Skeletal muscle cell (primary cell): ENCODE measurements around the gene RRP36.
"Not testable (repeated sequence)": the region's sequence is repeated elsewhere in the genome, so short reads cannot be mapped to it uniquely, and the experiment has no call there.

Experiments used
- DNase-seq: peaks from one replicate; pipeline ENCODE4 v3.0.0-alpha.2; 2010; ENCODE audit warnings: low read depth
- H3K4me3 ChIP-seq: 2 replicates; pipeline ENCODE4 v1.5.1; 2011; ENCODE audit warnings: low read depth, mild to moderate bottlenecking, control low read depth, low read length, moderate library complexity

Gene RRP36, protein sequence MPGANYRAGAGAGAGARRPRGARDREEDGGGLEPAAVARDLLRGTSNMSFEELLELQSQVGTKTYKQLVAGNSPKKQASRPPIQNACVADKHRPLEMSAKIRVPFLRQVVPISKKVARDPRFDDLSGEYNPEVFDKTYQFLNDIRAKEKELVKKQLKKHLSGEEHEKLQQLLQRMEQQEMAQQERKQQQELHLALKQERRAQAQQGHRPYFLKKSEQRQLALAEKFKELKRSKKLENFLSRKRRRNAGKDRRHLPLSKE

DNA sequence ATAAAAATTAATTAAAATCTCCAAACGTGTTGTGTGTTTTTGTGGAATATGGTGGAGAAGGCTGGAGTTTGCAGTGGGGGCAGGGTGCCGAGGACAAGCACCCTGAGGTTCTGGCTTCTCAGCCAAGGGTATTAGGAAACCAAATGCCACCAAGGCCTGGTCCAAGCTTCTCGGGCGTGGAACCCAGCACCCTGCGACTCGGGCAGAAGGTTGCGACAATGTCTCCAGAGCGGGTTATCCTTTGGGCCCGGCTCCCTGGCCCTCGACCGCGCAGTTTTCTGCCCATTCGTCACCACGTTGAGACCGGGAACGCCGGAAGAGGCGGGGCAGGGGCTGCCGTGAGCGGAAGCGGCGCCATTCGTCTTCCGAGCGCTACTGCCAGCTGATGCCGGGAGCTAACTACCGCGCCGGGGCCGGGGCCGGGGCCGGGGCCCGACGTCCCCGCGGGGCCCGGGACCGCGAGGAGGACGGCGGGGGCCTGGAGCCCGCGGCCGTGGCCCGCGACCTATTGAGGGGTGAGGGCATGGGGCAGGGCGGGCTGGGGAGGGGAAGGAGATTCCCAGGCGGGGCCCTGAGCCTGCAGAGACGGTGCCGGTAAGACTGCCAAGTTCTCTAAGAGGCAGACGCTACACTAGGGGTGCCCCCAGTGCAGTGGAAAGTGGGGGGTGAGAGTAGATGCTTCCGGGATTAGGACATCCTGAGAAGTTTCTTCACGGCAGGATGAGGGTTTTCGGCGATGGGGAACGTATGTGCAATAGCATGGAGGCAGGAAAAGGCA lies at the start of gene RRP36:
TSS of gene RRP36 (plus strand) at position 354 of the 778 bp plus-strand sequence. CDS start at position 386, 32 bp downstream.
- DNase-seq = no peak
- H3K4me3 ChIP-seq = peak within 1 kb of the TSS; percentile 98

DNA sequence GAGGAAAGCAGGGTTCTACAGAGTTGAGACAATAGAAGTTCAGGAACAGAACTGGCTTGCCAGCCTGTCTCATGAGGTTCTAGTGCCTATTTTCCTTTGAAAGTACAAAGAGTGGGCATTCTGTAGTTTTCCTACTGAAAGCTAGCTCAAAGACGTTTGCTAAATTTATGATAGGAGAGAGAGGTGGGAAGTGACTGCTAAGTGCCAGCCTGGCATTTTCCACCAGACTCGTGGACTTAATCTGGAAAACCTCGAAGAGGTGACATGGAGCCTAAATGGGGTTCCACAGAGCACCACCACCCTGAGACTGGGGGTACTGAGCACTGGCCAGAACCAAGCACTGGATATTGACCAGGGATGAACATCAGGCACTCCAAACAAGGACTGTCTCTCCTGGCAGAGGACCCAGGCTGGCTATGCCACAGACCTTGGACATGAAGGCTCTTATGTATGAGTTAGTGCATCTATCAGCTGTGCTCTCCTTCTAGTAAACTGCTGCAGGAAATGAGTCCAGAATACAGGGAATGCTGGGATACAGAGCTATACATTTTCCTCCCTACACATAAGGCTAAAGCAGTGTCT lies 49.6 kb upstream of the RRP36 start:
- DNase-seq = no peak
- no peak overlapping the region for H3K4me3 ChIP-seq

DNA sequence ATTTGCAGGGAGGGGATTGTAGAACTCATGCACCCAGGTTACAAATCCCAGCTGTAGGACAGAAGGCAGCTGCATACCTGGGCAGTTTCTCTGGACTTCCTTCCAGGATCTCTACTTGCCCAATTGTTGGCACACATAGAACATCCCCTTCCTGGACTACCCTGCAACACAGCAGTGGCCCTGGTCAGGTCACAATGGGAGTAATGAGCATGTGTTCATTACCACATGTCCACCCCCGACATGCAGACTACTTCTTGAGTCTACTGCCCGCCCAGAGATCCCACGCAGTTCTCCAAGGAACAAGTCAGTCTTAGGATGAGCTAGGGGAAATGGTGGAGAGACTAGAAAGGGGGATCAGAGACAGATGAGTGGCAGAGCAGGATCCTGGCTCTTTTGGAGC lies 47.5 kb upstream of the RRP36 start:
- no peak for DNase-seq
- H3K4me3 ChIP-seq = no peak overlapping the region

DNA sequence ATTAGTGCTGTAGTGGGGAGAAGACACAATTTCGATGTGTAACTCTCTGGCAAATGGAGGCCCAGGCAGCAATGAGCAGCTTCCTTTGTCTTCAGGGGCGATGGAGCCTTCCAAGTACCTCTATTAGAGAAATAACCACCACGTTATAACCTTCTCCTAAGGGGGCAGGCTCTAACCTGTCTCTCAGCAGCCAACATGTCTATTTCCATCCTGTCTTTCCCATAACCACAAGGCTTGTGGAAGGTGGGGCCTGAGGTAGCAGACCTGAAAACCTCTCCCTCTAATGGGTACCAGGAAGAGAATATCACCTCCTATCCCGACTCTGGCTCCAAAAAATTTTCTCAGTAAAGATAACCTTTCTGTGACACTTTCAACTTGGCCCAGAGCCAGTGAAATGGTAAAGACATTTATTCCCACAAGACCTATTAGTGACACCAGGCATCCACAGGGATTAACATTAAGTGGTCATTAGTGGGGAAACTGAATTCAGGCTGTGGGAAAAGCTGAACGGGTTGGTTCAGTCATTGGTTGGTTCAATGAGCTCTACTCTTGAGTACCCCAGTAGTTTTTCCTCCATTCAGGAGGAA lies 46.4 kb upstream of the RRP36 start:
- no peak overlapping the region for H3K4me3 ChIP-seq
- DNase-seq = no peak

DNA sequence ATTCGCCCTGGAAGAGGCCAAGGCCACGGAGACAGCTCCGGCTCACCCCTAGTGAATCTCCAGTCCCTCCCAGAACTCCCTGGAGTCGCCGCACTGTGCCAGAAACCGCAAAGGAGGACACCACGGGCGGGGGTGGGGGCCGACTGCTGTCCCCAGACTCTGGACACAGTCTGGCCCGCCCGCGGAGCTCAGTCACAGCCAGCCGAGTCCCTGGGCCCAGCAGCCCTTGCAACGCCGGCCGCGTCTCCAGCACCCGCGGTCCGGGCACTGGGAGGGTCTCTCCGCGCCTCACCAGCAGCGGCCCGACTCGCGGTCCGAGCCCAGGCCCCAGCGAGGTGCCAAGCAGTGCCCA lies 43.0 kb upstream of the RRP36 start:
- peak overlapping the region; percentile 79 for H3K4me3 ChIP-seq
- no peak for DNase-seq

DNA sequence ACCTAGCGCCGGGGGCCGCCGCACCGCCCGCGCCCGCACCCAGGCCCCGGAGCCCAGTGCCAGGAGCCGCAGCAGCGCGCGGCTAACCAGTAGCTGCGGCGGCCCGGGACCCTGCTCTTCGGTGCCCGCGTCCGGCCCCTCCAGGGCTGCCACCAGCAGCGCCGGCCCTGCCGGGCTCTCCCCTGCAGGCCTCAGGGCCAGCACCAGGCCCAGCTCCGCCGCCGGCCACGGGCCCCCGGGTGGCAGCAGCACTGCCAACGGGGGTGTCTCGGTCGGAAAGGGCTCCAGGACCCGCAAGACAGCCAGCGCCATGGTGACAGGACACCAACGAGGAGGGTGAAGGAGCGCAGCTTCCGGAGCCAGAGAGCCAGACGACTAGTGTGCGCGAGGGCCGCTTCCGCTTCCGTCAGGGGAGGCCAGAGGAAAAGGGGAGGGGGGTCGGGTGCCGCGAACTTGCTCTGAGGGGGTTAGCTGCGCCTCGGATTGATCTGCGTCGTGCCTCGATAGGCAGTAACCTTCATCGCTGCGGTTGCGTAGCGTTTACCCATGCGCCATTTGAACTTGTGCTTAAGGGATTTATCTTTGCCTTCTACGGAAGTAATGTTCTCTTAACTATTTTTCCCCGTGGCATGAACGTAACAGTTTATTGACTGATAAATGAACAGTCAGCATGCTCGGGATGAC lies 42.4 kb upstream of the RRP36 start, which contains the start of gene PEX6:
TSS of gene PEX6 (minus strand) at position 343 of the 684 bp plus-strand sequence. CDS start at position 312, 31 bp downstream.
- H3K4me3 ChIP-seq = peak within 1 kb of the TSS; percentile 79
- peak; percentile 59 for DNase-seq

DNA sequence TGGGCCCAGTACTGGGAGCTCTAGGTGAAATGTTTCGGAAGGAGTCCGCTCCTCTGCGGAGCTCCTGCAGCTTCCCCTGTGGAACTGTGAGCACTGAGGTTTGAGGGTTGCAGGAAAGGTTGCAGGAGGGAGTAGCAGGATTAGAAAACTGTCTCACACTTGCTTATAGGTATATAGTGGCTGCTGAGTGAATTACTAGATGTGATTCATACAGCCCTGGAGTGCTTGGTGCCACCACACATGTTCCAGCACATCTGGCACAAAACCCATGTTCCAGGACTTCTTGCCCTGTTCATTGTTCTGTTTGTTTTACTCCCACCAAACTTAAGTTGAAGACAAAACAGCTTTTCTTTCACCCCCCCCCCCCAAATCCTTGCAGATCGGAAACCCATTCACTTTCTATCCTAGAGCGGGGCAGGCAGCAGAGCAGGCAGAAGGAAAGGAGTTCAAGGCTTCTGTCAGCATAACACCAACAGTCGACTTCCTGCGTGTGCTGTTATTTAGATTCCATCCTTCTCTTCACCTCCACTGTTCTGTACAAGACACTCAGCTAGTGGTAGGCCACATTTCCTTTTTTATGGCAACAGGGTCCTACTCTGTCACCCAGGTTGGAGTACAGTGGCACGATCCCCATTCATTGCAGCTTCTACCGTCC lies 41.8 kb upstream of the RRP36 start:
- H3K4me3 ChIP-seq = peak overlapping the region; percentile 79
- DNase-seq = no peak

DNA sequence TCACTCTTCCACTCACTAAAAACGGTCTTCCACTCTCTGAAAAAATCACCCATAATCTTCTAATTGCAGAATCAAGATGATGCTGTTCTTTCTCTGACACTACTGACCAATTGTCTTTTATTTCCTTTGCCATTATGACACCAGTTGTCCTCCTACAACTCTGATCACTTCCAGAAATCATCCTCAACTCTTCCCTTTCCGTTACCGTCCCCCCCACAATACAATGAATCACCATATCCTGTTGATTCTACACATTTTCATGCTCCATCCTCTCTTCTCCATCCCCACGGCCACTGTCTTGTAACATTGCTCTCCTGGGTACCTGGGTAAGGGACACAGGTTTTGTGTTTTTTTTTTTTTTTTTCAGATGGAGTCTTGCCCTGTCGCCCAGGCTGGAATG lies 39.6 kb upstream of the RRP36 start:
- DNase-seq = no peak

DNA sequence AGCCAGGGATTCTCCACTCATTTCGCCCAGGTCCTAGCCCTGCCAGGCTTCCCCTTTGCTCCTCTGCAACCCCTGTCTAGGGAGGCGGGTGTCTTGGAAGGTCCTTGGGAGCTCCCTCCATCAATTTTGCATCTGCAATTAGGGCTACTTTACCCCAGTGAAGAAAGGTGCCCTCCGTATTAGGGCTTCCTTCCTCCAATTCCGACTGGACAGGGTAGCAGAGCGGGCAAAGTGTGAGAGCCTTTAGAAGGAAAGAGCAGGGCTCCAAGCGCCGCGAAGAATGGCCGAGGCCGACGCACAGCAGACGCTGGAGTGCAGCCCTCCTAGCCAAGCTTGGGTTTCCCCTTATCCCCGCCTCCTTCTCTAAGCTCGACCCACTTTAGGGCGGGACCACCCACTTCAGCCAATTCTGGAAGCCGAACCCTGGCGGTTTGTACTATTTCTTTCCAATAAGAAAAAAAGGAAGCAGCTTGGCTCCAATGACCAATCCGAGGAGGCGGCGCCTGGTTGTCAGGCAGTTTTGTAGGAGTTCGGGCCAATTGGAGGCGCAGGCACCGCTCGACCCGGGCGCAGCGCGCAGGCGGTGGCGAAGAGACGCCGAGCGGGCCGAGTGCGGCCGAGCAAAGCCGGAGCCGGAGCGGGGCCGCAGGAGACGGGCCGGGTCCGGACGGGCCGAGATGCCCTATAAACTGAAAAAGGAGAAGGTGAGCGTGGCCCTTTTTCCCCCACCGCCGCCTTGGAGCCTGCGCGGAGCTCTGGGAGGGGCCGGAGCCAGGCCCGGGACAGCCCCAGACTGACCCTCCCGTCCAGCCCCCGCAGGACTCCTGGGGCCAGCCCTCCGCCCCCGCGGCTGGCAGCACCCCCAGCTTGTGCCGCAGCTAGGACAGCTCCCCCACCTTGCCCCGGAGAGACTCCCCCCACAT lies 37.2 kb upstream of the RRP36 start, which contains the start of gene PPP2R5D:
TSS of gene PPP2R5D (plus strand) at position 570 of the 923 bp plus-strand sequence. CDS start at position 678, 108 bp downstream.
- peak within 1 kb of the TSS; percentile 81 for H3K4me3 ChIP-seq
- peak; percentile 95 for DNase-seq

More for the DNA sequence above, 39.6 kb upstream of the RRP36 start:
- no peak overlapping the region for H3K4me3 ChIP-seq

DNA sequence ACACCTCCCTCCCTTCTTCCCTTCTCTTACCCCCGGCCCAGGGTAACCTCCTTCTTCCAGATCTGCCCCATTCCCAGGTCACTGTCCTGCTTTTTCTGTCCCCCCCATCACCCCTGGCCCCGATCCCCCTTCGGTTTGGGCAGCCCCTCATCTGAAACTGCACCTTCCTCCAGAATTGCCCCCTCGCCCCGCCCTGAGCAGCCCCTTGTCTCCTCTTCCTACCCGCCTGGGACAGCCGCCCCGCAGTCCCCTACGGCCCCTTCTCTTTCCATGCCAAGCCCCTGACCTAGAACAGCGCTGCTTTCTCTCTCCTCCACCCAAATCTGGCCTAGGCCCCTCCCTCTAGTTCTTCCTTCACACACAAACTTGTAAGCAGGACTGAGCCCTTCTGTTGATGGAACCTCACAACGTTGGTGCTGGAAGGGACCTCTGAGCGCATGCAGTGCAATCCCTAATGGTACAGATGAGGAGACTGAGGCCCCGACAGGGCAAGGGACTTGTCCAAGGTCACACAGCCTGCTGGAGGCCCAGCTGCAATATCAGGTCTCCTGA lies 36.4 kb upstream of the RRP36 start:
- H3K4me3 ChIP-seq = peak overlapping the region; percentile 81
- no peak for DNase-seq

DNA sequence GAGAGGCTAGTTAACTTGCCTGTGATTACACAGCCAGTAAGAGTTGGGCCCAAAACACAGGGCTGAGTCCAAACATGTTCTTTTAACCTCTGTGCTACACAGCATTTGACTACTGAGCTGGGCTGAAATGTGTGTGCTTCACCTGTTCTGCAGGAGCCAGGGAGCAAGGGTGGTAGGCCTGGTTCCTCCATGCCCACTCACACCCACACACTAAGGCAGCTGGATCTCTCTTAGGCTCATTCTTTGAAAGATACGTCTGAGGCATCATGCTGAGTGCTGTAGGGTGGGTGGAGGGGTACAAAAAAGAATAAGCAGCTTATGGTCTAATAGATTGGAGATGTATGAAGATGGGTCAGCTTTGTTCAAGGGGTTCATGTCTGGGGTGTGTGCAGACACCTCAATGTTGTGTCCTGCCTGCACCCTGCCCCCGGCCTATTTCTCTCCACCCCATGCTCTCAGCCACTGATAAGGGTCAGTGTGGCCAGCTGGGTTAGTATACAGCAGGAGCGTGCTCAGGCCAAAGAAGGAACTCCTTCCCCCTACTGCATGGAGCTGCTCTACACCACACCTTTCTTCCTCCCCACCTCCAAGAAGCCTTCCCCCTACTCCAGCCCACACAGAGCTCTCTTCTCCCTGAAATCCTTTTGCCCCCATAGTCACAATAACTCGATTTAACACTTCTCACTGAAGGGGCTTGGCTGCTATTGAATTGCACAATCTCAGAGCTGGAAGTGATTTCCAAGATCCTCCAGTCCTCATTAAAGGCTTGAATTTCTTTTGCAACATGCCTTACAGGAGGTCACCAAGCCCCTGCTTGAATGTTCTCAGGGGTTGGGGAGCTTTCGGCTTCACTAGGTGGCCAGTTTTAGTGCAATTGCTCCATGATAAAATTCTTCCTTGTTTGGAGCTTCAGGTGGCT lies 33.6 kb upstream of the RRP36 start:
- no peak for DNase-seq

DNA sequence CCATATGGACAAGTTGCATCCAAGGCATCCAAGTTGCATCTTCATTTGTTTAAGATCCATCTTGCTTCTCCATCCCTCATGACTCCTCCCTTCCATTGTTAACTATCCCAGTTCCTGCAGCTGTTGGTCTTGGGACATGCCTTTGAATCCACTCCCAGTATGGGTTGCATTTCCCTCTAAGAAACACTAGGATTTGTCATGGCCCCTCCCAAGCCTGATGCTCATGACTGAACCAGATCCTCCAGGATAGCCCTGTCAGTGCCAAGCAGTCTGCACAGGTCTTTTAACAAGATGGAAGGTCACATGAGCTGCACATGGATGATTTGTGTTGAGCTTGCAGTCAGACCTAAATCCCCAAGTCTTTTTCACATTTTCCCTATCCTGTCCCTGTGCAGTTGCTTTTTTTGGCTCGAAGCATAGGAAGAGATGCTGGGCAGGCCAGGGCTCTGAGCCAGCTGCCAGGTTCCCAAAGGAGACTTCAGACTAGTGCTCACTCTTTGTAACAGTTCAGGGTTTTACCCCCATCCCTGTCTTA lies 32.9 kb upstream of the RRP36 start:
- H3K4me3 ChIP-seq = no peak overlapping the region
- no peak for DNase-seq

More for the DNA sequence above, 33.6 kb upstream of the RRP36 start:
- H3K4me3 ChIP-seq = no peak overlapping the region

DNA sequence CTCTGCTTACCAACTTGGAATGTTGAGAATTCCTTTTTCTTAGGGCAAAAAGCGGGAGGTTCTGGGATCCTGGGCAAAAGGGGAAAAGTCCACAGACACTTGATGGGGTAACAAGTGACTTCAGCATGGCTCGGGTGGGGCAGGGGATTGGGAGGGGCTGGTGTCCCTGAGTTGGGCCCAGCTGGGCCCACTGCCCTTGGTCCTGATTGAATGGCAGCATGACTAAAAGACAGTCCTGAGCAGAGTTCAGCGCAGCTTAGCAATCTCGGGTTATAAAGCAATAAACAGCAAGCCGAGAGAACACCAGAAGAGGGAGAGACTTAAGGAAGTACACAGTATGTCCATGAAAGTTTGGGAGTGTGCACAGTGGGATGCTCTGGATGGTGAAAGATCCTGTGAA lies 31.5 kb upstream of the RRP36 start:
- no peak for DNase-seq
- no peak overlapping the region for H3K4me3 ChIP-seq

DNA sequence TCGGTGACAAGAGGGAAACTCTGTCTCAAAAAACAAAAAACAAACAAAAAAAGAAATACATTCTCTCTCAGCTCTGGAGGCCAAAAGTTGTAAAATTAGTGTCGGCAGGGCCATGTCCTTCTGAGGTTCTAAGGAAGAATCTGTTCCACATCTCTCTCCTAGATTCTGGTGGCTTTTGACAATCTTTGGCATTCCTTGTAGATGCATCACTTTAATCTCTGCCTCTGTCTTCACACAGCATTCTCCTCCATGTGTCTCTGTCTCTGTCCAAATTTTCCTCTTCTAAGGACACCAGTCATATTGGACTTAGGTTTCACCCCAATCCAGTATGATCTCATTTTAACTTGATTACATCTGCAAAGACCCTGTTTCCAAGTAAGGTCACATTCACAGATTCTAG lies 28.0 kb upstream of the RRP36 start:
- DNase-seq = no peak
- H3K4me3 ChIP-seq = no peak overlapping the region

DNA sequence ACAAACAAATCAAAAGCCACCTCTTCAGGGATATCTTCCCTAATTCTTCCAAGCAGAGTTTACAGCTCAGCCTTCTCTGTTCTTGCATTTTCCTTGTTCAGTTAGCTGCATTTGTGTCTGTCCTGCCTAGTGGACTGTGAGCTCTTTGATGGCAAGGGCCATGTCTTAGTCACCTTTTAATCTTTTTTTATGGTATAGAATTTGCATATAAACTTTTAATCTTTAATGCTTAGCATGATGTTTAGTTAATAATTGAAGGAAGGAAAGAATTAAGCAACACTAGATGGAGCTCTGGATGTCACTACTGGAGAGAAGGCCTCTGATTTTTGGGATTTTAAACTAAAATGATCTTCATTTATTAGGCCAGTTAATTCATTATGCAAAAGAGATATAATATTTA lies 24.9 kb upstream of the RRP36 start:
- no peak overlapping the region for H3K4me3 ChIP-seq
- DNase-seq = no peak

DNA sequence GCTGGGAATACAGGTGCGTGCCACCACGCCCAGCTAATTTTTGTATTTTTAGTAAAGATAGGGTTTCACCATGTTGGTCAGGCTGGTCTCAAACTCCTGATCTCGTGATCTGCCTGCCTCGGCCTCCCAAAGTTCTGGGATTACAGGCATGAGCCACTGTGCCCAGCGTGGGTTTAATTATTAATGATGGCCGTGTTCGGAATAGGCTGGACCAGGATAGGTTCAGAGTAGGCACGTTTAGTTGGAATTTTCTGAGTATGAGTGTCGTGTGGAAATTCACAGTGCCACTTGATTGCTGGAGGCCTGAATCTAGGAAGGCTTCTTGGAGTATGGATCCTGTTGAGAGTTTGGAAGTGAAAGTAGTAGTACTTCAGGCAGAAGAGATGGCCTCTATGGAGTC lies 23.2 kb upstream of the RRP36 start:
- H3K4me3 ChIP-seq, DNase-seq: not testable (repeated sequence)
